ENCODE results near the gene MTCL1. TPM values are rescaled to one million over a fixed set of nuclear protein-coding genes. Genes with fewer than 3 reads are reported as not detected.

The MTCL1 gene
- total and polyA plus RNA-seq, 4 donors = 1.3 to 12.4 (median 3.7) TPM

- no peaks in the 10 kb centered on the region for H3K27me3 ChIP-seq (ENCODE audit: control insufficient read depth in 3 of 3, insufficient read depth in 3 of 3, low read length in 2 of 3)
- H3K27ac ChIP-seq (ENCODE audit: low read depth in 1 of 2, low read length in 1 of 2) = no peak overlapping the region
- no peak for ATAC-seq (ENCODE audit: insufficient read depth, low FRiP score)
- peaks cover 0 to 4% (median 2%) of the 10 kb centered on the region in 4 donors for H3K9me3 ChIP-seq (ENCODE audit: control insufficient read depth in 4 of 4, insufficient read depth in 3 of 4, low read length in 3 of 4)
- H3K36me3 ChIP-seq (ENCODE audit: control insufficient read depth in 4 of 4, insufficient read depth in 4 of 4, low read length in 4 of 4) = no peaks in the 10 kb centered on the region
- no peak overlapping the region for H3K9ac ChIP-seq (ENCODE audit: insufficient read depth in 1 of 2, low read length in 2 of 2)
- WGBS, 2 donors = 86 to 91% methylated on average over 2 of the region's 2 CpGs
- no peak for DNase-seq
- H3K4me1 ChIP-seq (ENCODE audit: control insufficient read depth in 5 of 5, insufficient read depth in 5 of 5, low read length in 5 of 5) = no peaks in the 10 kb centered on the region
- H3K4me3 ChIP-seq = no peak overlapping the region
- TF ChIP-seq CTCF (IDR thresholded peaks at IDR 0.05; ENCODE audit: control extremely low read depth, extremely low read depth) = no peak
Measured at GRCh38 chr18:8833480-8833879, 128.1 kb downstream of the MTCL1 start.

- TF ChIP-seq CTCF (IDR thresholded peaks at IDR 0.05; ENCODE audit: control extremely low read depth, extremely low read depth) = no peak
- ATAC-seq (ENCODE audit: insufficient read depth, low FRiP score) = no peak
- Histone ChIP-seq H3K27me3 (ENCODE audit: control insufficient read depth in 3 of 3, insufficient read depth in 3 of 3, low read length in 2 of 3) (no peaks in the 10 kb centered on the region), H3K4me3 (no peak overlapping the region), H3K4me1 (ENCODE audit: control insufficient read depth in 5 of 5, insufficient read depth in 5 of 5, low read length in 5 of 5) (peaks cover 0 to 2% (median 0%) of the 10 kb centered on the region in 5 donors), H3K27ac (ENCODE audit: low read depth in 1 of 2, low read length in 1 of 2) (no peak overlapping the region), H3K36me3 (ENCODE audit: control insufficient read depth in 4 of 4, insufficient read depth in 4 of 4, low read length in 4 of 4) (no peaks in the 10 kb centered on the region), H3K9ac (ENCODE audit: insufficient read depth in 1 of 2, low read length in 2 of 2) (no peak overlapping the region), H3K9me3 (ENCODE audit: control insufficient read depth in 4 of 4, insufficient read depth in 3 of 4, low read length in 3 of 4) (peaks cover 0 to 4% (median 2%) of the 10 kb centered on the region in 4 donors)
- DNase-seq = no peak
- WGBS, 2 donors = 56 to 72% methylated on average over 6 of the region's 6 CpGs
Measured at GRCh38 chr18:8834881-8835280, 129.5 kb downstream of the MTCL1 start.

- no peak overlapping the region for H3K27ac ChIP-seq (ENCODE audit: low read depth in 1 of 2, low read length in 1 of 2)
- ATAC-seq (ENCODE audit: insufficient read depth, low FRiP score) (no peak), DNase-seq (peak in 1 of 3 donors; percentile 25)
- no peak overlapping the region for H3K4me3 ChIP-seq
- H3K27me3 ChIP-seq (ENCODE audit: control insufficient read depth in 3 of 3, insufficient read depth in 3 of 3, low read length in 2 of 3) = no peaks in the 10 kb centered on the region
- H3K9ac ChIP-seq (ENCODE audit: insufficient read depth in 1 of 2, low read length in 2 of 2) = no peak overlapping the region
- H3K4me1 ChIP-seq (ENCODE audit: control insufficient read depth in 5 of 5, insufficient read depth in 5 of 5, low read length in 5 of 5) = peaks cover 0 to 2% (median 0%) of the 10 kb centered on the region in 5 donors
- TF ChIP-seq CTCF (IDR thresholded peaks at IDR 0.05; ENCODE audit: control extremely low read depth, extremely low read depth) = no peak
- H3K36me3 ChIP-seq (ENCODE audit: control insufficient read depth in 4 of 4, insufficient read depth in 4 of 4, low read length in 4 of 4) = no peaks in the 10 kb centered on the region
- H3K9me3 ChIP-seq (ENCODE audit: control insufficient read depth in 4 of 4, insufficient read depth in 3 of 4, low read length in 3 of 4) = peaks cover 0 to 4% (median 2%) of the 10 kb centered on the region in 4 donors
- WGBS, 2 donors = 32 to 42% methylated on average over 3 of the region's 3 CpGs
Measured at GRCh38 chr18:8835521-8835953, 130.2 kb downstream of the MTCL1 start.

- WGBS, 2 donors = 41 to 68% methylated on average over 3 of the region's 3 CpGs
- DNase-seq (peak; percentile 46 to 78 (median 58)), ATAC-seq (ENCODE audit: insufficient read depth, low FRiP score) (no peak)
- Histone ChIP-seq H3K27me3 (ENCODE audit: control insufficient read depth in 3 of 3, insufficient read depth in 3 of 3, low read length in 2 of 3) (no peaks in the 10 kb centered on the region), H3K36me3 (ENCODE audit: control insufficient read depth in 4 of 4, insufficient read depth in 4 of 4, low read length in 4 of 4) (no peaks in the 10 kb centered on the region), H3K9ac (ENCODE audit: insufficient read depth in 1 of 2, low read length in 2 of 2) (no peak overlapping the region), H3K27ac (ENCODE audit: low read depth in 1 of 2, low read length in 1 of 2) (no peak overlapping the region), H3K4me3 (no peak overlapping the region), H3K9me3 (ENCODE audit: control insufficient read depth in 4 of 4, insufficient read depth in 3 of 4, low read length in 3 of 4) (peaks cover 0 to 5% (median 2%) of the 10 kb centered on the region in 4 donors), H3K4me1 (ENCODE audit: control insufficient read depth in 5 of 5, insufficient read depth in 5 of 5, low read length in 5 of 5) (peaks cover 0 to 4% (median 0%) of the 10 kb centered on the region in 5 donors)
- TF ChIP-seq CTCF (IDR thresholded peaks at IDR 0.05; ENCODE audit: control extremely low read depth, extremely low read depth) = no peak
Measured at GRCh38 chr18:8839281-8839680, 133.9 kb downstream of the MTCL1 start.

Data from lung (tissue), 12 donors.